ENCODE measurements around the gene KIF5C.

The KIF5C gene

DNA sequence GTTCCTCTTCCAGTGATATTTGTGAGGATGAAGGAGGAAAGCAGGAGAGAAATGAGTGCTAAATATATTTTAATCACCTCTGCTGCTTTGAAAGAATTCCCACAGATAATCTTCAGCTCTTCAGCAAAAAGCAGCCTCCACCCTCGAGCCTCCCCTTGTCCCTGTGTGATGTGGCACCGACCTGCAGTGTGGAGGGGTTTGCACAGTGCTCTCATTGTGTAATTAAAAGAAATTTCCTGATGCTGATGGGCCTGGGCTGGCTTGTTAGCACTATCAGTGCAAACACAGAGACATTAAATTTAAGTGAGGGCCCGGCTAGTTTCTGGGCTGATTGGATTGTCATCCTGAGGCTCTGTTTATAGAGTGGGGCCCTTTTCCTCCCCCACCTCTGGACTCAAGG, 53.4 kb downstream of the KIF5C start:
- no peak for DNase-seq (ENCODE audit: extremely low read depth, low read depth)
- TF ChIP-seq, protein P1, sequence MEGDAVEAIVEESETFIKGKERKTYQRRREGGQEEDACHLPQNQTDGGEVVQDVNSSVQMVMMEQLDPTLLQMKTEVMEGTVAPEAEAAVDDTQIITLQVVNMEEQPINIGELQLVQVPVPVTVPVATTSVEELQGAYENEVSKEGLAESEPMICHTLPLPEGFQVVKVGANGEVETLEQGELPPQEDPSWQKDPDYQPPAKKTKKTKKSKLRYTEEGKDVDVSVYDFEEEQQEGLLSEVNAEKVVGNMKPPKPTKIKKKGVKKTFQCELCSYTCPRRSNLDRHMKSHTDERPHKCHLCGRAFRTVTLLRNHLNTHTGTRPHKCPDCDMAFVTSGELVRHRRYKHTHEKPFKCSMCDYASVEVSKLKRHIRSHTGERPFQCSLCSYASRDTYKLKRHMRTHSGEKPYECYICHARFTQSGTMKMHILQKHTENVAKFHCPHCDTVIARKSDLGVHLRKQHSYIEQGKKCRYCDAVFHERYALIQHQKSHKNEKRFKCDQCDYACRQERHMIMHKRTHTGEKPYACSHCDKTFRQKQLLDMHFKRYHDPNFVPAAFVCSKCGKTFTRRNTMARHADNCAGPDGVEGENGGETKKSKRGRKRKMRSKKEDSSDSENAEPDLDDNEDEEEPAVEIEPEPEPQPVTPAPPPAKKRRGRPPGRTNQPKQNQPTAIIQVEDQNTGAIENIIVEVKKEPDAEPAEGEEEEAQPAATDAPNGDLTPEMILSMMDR (IDR thresholded peaks at IDR 0.05; ENCODE audit: low read depth, low read length, missing control alignments) = no peak

GRCh38 chr2:148930046-148930775, 55.2 kb downstream of the KIF5C start:
- no peak overlapping the region for H3K4me3 ChIP-seq (replicated peaks; ENCODE audit: low read depth, low read length)
- TF ChIP-seq, protein P1 (IDR thresholded peaks at IDR 0.05; ENCODE audit: low read depth, low read length, missing control alignments) = no peak
- no peak for DNase-seq (ENCODE audit: extremely low read depth, low read depth)

More for the DNA sequence above, 53.4 kb downstream of the KIF5C start:
- no peak overlapping the region for H3K4me3 ChIP-seq (replicated peaks; ENCODE audit: low read depth, low read length)

DNA sequence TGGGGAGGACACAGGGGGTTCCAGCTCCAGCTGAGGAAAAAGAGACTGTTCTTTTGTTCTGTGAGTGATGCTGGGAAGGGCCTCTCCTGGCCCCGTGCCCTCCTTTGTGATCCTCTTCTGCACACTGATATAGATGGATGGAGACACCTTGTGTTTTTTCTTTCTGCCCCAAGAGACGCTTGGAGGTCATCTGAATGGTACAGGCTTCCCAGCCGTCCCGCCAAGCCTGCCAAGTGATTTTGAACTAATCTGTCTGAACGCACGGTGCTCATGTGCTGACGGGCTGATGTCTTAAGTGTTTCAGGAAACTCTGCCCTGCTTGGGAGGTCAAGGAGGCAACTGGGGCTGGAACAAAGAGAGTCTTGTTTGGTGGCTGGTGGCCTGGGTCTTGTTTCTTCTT, 57.5 kb downstream of the KIF5C start:
- no peak overlapping the region for H3K4me3 ChIP-seq (replicated peaks; ENCODE audit: low read depth, low read length)
- DNase-seq (ENCODE audit: extremely low read depth, low read depth) = no peak
- TF ChIP-seq, protein P1 (IDR thresholded peaks at IDR 0.05; ENCODE audit: low read depth, low read length, missing control alignments) = no peak

DNA sequence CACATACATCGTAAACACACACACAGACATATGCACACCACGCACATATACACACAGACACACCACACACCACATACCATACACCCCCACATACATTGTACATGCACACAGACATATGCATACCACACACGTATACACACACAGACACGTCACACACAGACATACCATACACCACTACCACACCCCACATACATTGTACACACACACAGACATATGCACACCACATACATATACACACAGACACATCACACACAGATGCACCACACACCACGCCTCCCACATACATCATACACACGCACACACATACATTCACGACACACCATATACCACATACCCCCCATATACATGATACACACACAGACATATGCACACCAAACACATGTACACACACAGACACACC, 58.4 kb downstream of the KIF5C start:
- DNase-seq (ENCODE audit: extremely low read depth, low read depth) = no peak
- TF ChIP-seq, protein P1 (IDR thresholded peaks at IDR 0.05; ENCODE audit: low read depth, low read length, missing control alignments) = no peak
- no peak overlapping the region for H3K4me3 ChIP-seq (replicated peaks; ENCODE audit: low read depth, low read length)

DNA sequence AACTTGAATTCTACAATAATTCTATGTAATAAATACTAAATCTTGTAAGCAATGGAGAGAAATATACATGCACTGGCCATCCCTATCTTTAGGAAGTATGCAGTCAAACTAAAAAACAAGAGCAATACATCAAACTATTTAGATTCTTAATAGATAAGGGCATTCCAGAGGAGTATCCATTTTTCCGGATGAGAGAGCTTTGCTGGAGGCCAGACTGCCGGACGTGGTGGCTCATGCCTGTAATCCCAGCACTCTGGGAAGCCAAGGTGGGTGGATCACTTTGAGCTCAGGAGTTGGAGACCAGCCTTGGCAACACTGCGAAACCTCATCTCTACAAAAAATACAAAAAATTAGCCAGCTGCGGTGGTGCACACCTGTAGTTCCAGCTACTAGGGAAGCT, 60.8 kb downstream of the KIF5C start:
- no peak for DNase-seq (ENCODE audit: extremely low read depth, low read depth)
- TF ChIP-seq, protein P1 (IDR thresholded peaks at IDR 0.05; ENCODE audit: low read depth, low read length, missing control alignments) = no peak
- no peak overlapping the region for H3K4me3 ChIP-seq (replicated peaks; ENCODE audit: low read depth, low read length)

DNA sequence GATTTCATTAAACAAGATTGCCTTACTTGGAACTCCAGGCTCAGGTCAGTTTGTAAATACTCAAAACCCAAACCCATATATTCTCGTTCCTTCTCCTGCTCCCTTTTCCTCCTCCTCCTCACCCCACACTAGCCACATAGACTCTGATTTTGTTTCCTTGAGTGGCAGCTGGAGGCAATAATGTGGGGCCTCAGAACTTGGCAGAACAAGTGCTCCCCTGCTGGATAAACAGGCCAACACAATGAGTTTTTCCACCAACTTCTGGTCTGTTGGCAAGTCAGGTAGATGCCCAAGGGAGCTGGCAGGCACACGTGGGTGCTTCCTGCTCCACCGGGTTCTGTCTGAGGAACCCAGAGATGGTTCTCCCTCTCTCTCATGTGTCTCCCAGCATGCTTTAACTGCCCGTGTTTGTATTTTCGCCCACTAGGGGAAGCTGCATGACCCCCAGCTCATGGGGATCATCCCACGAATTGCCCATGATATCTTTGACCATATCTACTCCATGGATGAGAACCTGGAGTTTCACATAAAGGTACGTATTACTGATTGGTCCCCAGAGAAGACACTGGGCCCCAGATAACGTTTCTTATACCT, 61.9 kb downstream of the KIF5C start:
- TF ChIP-seq, protein P1 (IDR thresholded peaks at IDR 0.05; ENCODE audit: low read depth, low read length, missing control alignments) = peak; percentile 7
- DNase-seq (ENCODE audit: extremely low read depth, low read depth) = no peak
- no peak overlapping the region for H3K4me3 ChIP-seq (replicated peaks; ENCODE audit: low read depth, low read length)
